Loucy (cell line): ENCODE data around the gene DES.

ENCODE experiments used
- CTCF ChIP-seq: fragments of 200-600 bp; sonication (generic); conservative IDR thresholded peaks from 2 replicates; pipeline ENCODE4 v1.5.1; 2014; ENCODE audit warnings: mild to moderate bottlenecking, antibody characterized with exemption, low read length
- EZH2phosphoT487 ChIP-seq: fragments of 200-600 bp; IDR thresholded peaks from 2 replicates; pipeline ENCODE4 v1.6.1; 2018; ENCODE audit warnings: antibody characterized with exemption, mild to moderate bottlenecking, moderate library complexity, borderline replicate concordance

DNA sequence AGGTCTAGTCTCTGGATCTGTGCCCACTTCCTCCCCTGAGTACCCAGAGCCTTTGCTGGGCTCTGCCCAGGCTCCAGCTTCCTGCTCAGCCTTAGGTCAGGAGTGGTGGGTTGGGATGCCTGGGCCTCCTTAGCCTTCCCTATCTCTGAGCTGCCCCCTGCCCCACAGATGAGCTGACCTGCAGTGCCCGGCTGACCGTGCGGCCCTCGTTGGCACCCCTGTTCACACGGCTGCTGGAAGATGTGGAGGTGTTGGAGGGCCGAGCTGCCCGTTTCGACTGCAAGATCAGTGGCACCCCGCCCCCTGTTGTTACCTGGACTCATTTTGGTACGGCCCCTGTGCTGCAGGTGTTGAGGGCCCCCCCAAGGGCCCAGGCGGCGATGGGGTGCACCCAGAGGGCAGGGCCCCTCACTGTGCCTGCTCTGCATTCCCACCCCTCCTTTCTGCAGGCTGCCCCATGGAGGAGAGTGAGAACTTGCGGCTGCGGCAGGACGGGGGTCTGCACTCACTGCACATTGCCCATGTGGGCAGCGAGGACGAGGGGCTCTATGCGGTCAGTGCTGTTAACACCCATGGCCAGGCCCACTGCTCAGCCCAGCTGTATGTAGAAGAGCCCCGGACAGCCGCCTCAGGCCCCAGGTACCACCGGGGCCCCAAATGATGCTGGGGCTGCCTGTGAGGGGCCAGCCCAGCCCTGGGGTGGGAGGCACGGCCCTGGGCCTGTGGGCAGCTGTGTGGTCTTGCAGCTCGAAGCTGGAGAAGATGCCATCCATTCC is 50.4 kb downstream of the DES start:
- TF ChIP-seq CTCF (no peak), EZH2phosphoT487 (no peak)
